ENCODE measurements around the gene MT2A. TPM values are rescaled to one million over a fixed set of nuclear protein-coding genes. Genes with fewer than 3 reads are reported as not detected.

Gene MT2A
- total RNA-seq, 1 experiment from 2014 or later, result 683 TPM

DNA sequence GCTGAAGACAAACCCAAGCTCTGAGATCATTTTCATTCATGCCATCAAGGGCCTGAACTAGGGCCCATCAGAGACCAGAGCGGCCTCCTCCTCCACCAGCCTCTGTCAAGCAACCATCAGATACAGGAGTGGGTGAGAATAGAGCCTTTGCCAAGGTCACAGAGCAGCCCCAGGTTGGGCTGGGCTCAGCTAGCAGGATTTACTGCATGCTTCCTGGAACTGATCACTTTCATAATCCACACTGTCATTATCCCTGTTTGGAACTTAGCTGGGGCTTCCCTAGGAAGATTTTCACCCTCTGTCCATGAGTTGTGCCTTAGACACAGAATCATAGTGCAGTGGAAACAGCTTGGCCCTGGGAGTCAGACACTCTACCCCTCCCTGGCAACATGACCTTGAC lies 38.4 kb upstream of the MT2A start:
- no peak for ATAC-seq
- no TSS peak for BruUV-seq (replicated peaks)
- POLR2A ChIA-PET (ENCODE audit: unreplicated experiment), result no interaction called here

DNA sequence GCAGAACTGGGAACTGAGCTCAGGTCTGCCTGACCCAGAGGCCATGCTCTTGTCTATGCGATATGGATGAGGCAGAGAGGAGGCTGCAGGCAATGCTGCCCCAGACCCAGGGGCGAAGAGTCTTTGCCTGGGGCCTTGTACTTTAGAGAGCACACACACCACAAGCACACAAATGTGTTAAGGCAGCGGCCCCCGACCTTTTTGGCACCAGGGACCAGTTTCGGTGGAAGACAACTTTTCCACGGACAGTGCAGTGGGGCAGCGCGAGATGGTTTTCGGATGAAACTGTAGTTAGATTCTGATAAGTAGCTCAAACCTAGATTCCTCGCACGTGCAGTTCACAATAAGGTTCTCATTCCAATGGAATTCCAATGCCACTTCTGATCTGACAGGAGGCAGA lies 36.9 kb upstream of the MT2A start:
- no peak overlapping the region for H3K9ac ChIP-seq (ENCODE audit: low read length)
- intact Hi-C loops (cut with micrococcal nuclease), result no loop called here

More for the DNA sequence above, 38.4 kb upstream of the MT2A start:
- TF ChIP-seq EZH2phosphoT487 (IDR thresholded peaks at IDR 0.05; ENCODE audit: borderline replicate concordance, low read length) (no peak), EZH2 (IDR thresholded peaks at IDR 0.05; ENCODE audit: low read length, unreplicated experiment) (no peak)
- TF ChIP-seq, protein P1, sequence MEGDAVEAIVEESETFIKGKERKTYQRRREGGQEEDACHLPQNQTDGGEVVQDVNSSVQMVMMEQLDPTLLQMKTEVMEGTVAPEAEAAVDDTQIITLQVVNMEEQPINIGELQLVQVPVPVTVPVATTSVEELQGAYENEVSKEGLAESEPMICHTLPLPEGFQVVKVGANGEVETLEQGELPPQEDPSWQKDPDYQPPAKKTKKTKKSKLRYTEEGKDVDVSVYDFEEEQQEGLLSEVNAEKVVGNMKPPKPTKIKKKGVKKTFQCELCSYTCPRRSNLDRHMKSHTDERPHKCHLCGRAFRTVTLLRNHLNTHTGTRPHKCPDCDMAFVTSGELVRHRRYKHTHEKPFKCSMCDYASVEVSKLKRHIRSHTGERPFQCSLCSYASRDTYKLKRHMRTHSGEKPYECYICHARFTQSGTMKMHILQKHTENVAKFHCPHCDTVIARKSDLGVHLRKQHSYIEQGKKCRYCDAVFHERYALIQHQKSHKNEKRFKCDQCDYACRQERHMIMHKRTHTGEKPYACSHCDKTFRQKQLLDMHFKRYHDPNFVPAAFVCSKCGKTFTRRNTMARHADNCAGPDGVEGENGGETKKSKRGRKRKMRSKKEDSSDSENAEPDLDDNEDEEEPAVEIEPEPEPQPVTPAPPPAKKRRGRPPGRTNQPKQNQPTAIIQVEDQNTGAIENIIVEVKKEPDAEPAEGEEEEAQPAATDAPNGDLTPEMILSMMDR (conservative IDR thresholded peaks at IDR 0.05; ENCODE audit: low read depth, low read length), result no peak
- H3K27ac ChIP-seq (ENCODE audit: low read length), result no peak overlapping the region
- no peak overlapping the region for H3K9ac ChIP-seq (ENCODE audit: low read length)
- H3K9me3 ChIP-seq (ENCODE audit: low read length), result no peaks in the 10 kb centered on the region
- H3K36me3 ChIP-seq (ENCODE audit: low read depth, low read length), result no peaks in the 10 kb centered on the region
- H3K4me1 ChIP-seq (ENCODE audit: insufficient read depth, low read length), result no peaks in the 10 kb centered on the region
- no peaks in the 10 kb centered on the region for H3F3A ChIP-seq (ENCODE audit: low read length, unreplicated experiment)
- H3K79me2 ChIP-seq (ENCODE audit: low read length), result no peaks in the 10 kb centered on the region
- intact Hi-C loops (cut with micrococcal nuclease), result no loop called here
- H2AFZ ChIP-seq (ENCODE audit: low read length), result no peak overlapping the region
- no peaks in the 10 kb centered on the region for H4K20me1 ChIP-seq (ENCODE audit: low read length)
- no peak for DNase-seq
- CTCF ChIA-PET, result interaction anchor here (0.5 kb wide), 1 partner anchor 23 kb away, joined by 3 read pairs; no protein-coding TSS in a partner anchor
- H3K9me2 ChIP-seq (replicated peaks; ENCODE audit: low read length), result no peaks in the 10 kb centered on the region
- H3K4me3 ChIP-seq (ENCODE audit: low read length), result no peak overlapping the region
- H3K27me3 ChIP-seq (ENCODE audit: low read length), result no peaks in the 10 kb centered on the region
- H3K4me2 ChIP-seq (ENCODE audit: low read length), result no peak overlapping the region

DNA sequence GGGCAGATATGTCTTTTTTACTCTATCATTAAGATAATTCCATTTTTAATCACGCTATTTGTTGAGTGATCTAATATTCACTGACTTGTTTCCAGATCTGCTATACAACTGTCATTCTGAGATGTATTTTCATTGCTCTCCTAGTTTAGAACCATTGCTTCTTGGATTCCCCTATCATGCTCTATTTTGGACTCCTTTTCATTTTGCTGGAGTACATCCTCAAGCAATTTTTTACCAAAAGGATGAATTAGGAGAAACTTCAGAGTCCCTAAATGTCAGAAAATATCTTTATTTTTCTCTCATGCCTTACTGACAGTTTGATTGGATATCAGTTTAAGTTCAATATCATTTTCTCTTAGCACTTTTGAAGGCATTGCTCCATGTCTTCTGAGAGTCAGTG lies 33.8 kb upstream of the MT2A start:
- Histone ChIP-seq H3K9ac (ENCODE audit: low read length) (no peak overlapping the region), H3K4me3 (ENCODE audit: low read length) (no peak overlapping the region), H2AFZ (ENCODE audit: low read length) (no peak overlapping the region), H3K9me3 (ENCODE audit: low read length) (no peaks in the 10 kb centered on the region), H3K27me3 (ENCODE audit: low read length) (no peaks in the 10 kb centered on the region), H3F3A (ENCODE audit: low read length, unreplicated experiment) (no peaks in the 10 kb centered on the region), H3K4me1 (ENCODE audit: insufficient read depth, low read length) (peaks cover 4% of the 10 kb centered on the region; the same call in 1 of the 2 replicates), H3K9me2 (replicated peaks; ENCODE audit: low read length) (no peaks in the 10 kb centered on the region), H3K27ac (ENCODE audit: low read length) (no peak overlapping the region), H3K4me2 (ENCODE audit: low read length) (no peak overlapping the region), H4K20me1 (ENCODE audit: low read length) (no peaks in the 10 kb centered on the region), H3K36me3 (ENCODE audit: low read depth, low read length) (no peaks in the 10 kb centered on the region), H3K79me2 (ENCODE audit: low read length) (no peaks in the 10 kb centered on the region)
- no TSS peak for BruUV-seq (replicated peaks)
- ChIA-PET POLR2A (ENCODE audit: unreplicated experiment) (no interaction called here), CTCF (no interaction called here)
- TF ChIP-seq EZH2phosphoT487 (IDR thresholded peaks at IDR 0.05; ENCODE audit: borderline replicate concordance, low read length), result no peak
- no peak for TF ChIP-seq EZH2 (IDR thresholded peaks at IDR 0.05; ENCODE audit: low read length, unreplicated experiment)
- TF ChIP-seq, protein P1 (conservative IDR thresholded peaks at IDR 0.05; ENCODE audit: low read depth, low read length), result no peak
- intact Hi-C loops (cut with micrococcal nuclease), result no loop called here
- DNase-seq (no peak), ATAC-seq (no peak)

More for the DNA sequence above, 36.9 kb upstream of the MT2A start:
- no peak overlapping the region for H3K27ac ChIP-seq (ENCODE audit: low read length)
- ChIA-PET CTCF (no interaction called here), POLR2A (ENCODE audit: unreplicated experiment) (no interaction called here)
- H3K4me1 ChIP-seq (ENCODE audit: insufficient read depth, low read length), result peaks cover under 1% of the 10 kb centered on the region; the same call in 1 of the 2 replicates
- H3F3A ChIP-seq (ENCODE audit: low read length, unreplicated experiment), result no peaks in the 10 kb centered on the region
- ATAC-seq, result no peak
- no peak overlapping the region for H3K4me2 ChIP-seq (ENCODE audit: low read length)
- DNase-seq, result no peak
- H3K9me2 ChIP-seq (replicated peaks; ENCODE audit: low read length), result no peaks in the 10 kb centered on the region
- no peaks in the 10 kb centered on the region for H3K79me2 ChIP-seq (ENCODE audit: low read length)
- BruUV-seq (replicated peaks), result no TSS peak
- H3K4me3 ChIP-seq (ENCODE audit: low read length), result no peak overlapping the region
- no peaks in the 10 kb centered on the region for H3K9me3 ChIP-seq (ENCODE audit: low read length)
- H2AFZ ChIP-seq (ENCODE audit: low read length), result no peak overlapping the region
- no peaks in the 10 kb centered on the region for H3K36me3 ChIP-seq (ENCODE audit: low read depth, low read length)
- H3K27me3 ChIP-seq (ENCODE audit: low read length), result no peaks in the 10 kb centered on the region
- H4K20me1 ChIP-seq (ENCODE audit: low read length), result no peaks in the 10 kb centered on the region
- TF ChIP-seq EZH2 (IDR thresholded peaks at IDR 0.05; ENCODE audit: low read length, unreplicated experiment) (no peak), EZH2phosphoT487 (IDR thresholded peaks at IDR 0.05; ENCODE audit: borderline replicate concordance, low read length) (no peak)
- TF ChIP-seq, protein P1 (conservative IDR thresholded peaks at IDR 0.05; ENCODE audit: low read depth, low read length), result no peak
